Fibroblast of lung (primary cell): ENCODE measurements around the gene SLC37A1.

Experiments used
- CTCF ChIP-seq, 2 donors: IDR thresholded peaks in 1 of 2; conservative IDR thresholded peaks in 1 of 2; 1 replicate in 1 of 2; 2 replicates in 1 of 2; pipeline ENCODE4 v1.5.1; 2011 to 2012; ENCODE audit warnings: low read length in 2 of 2, control low read depth in 1 of 2, inconsistent platforms in 1 of 2, low read depth in 1 of 2, mild to moderate bottlenecking in 1 of 2
- EZH2 ChIP-seq: IDR thresholded peaks from 2 replicates; pipeline ENCODE4 v1.5.1; 2012; ENCODE audit warnings: low read length, control low read depth, mild to moderate bottlenecking; ENCODE audit errors: missing control alignments

GRCh38 chr21:42601656-42602055, 88.0 kb downstream of the SLC37A1 start:
- TF ChIP-seq CTCF (conservative IDR thresholded peaks at IDR 0.05 in 1 of 2, IDR thresholded peaks at IDR 0.05 in 1 of 2; ENCODE audit: low read depth in 1 of 2, low read length in 2 of 2) (no peak), EZH2 (no peak)
